Activated CD4-positive, alpha-beta T cell treated with anti-CD3 and anti-CD28 coated beads, Interleukin-2, amount 10 ng/mL, durations not matched to agents 7 days and 5 days (primary cell): Measurements from ENCODE around the gene RGL4. TPM values are rescaled to one million over a fixed set of nuclear protein-coding genes. Genes with fewer than 3 reads are reported as not detected.
"Not testable (repeated sequence)": the region's sequence is repeated elsewhere in the genome, so short reads cannot be mapped to it uniquely, and the experiment has no call there.

Experiments
- CTCF ChIA-PET: fragments of 350-600 bp; sonication (Branson Sonifier 250); formaldehyde crosslinking; loops from one replicate; lab custom pipeline; 2021; ENCODE audit warnings: antibody characterized with exemption; lab: Charles Lee
- POLR2A ChIA-PET: fragments of 350-600 bp; sonication (Branson Sonifier 250); formaldehyde crosslinking; loops from one replicate; lab custom pipeline; 2021; ENCODE audit warnings: antibody characterized with exemption; lab: Charles Lee
- DNase-seq: peaks from one replicate; pipeline ENCODE4 v3.0.0-alpha.2; 2020
- H3K27ac Mint-ChIP-seq: one replicate; pipeline ENCODE4 v1.8.0; 2021; ENCODE audit warnings: mild to moderate bottlenecking, moderate library complexity, mixed read lengths
- H3K27me3 Mint-ChIP-seq: one replicate; pipeline ENCODE4 v1.8.0; 2021; ENCODE audit warnings: mixed read lengths
- H3K36me3 Mint-ChIP-seq: one replicate; pipeline ENCODE4 v1.8.0; 2021; ENCODE audit warnings: low read depth, mixed read lengths
- H3K4me1 Mint-ChIP-seq: one replicate; pipeline ENCODE4 v1.8.0; 2021; ENCODE audit warnings: mixed read lengths
- H3K4me3 Mint-ChIP-seq: one replicate; pipeline ENCODE4 v1.8.0; 2021; ENCODE audit warnings: mild to moderate bottlenecking, moderate library complexity, mixed read lengths
- H3K9me3 Mint-ChIP-seq: one replicate; pipeline ENCODE4 v1.8.0; 2021; ENCODE audit warnings: mixed read lengths
- total RNA-seq, 2 experiments: library from RNA; stranded (reverse); gene quantifications; one replicate each; pipeline ENCODE4 v1.2.3, GENCODE V29; 2021

The RGL4 gene
- total RNA-seq, 2 experiments from 2014 or later, result 29.1 to 30.1 TPM

DNA sequence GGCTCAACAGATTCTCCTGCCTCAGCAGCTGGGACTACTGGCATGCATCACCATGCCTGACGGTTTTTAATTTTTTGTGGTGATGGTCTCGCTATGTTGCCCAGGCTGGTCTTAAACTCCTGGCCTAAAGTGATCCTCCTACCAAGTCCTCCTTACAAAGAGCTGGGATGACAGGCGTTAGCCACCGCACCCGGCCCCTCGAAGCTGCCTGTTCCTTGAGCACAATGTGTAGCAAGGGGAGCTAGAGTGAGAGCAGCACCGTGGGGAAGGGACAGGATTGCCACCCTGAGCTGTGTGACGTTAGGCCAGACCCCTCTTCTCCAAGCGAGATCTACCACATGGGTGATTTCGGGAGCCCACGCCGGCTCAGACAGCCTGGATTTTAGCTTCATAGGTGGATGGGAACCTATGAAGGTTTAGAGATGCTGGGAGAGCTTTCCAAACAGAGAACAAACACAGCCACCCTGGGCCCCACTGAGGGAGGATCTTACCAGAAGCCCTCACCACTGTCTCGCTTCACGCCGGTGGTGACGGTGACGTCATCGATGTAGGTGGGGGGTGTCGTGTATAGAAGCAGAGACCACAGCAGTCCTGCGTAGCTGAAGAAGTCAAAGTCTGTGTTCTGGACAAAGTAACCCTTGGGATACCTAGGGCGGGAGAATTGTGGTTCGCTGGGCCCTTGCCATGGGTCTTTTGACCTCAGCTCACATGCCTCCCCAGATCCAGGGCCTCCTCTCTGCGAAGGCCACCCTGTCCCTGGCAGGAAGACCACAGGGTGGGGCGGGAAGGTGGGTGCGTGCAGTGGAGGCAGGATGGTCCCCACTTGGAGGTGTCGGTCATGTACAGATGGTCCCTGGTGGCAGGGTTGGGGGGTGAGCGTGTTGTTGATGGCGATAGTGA, 23.1 kb downstream of the RGL4 start:
- POLR2A ChIA-PET, result interaction anchor here (0.6 kb wide), 1 partner anchor 275 kb away, joined by 3 read pairs; no protein-coding TSS in a partner anchor

DNA sequence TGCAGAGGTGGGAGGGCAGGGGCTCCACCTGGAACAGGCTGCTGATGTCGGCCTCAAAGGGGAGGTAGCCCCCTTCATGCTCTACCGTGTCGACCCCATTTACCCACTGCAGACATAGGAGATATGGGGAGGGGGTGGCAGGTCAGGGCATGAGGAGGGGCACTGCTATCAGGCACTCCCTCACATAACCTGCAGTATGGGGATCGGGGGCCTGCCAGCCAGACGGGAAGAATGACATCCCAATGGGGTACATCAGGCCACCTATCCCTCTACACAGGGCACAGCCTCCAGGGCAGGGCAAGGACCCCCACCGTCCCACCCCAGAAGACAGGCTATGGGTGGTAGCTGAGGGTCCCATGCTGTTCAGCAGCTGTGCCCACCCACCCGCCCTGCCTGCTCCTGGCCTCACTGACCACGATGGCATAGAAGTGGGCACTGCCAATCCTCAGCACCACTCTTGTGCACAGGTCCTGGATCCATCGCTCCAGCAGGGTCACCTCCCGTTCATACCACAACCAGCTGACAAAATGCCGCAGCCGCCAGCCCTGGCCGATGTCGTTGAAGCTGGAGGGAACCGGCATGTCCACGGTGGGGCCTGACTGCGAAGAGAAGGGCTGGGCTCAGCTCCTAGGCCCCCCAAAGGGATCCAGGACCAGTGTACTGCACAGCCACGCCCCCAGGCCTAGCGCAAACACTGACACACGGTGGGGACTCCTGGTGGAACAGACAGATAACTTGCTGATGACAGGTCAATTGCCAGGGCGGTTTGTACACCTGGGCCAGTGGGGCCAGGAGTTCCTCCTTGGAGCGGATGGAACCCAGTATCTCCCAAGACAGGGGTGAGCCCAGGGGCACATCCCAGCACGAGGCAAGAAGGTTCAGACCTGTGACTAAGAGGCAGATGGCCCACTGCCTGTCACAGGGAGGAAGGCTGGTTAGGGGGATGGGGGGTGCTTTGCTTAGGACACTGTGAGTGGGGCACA, 24.1 kb downstream of the RGL4 start:
- Mint-ChIP-seq H3K9me3 (no peaks in the 10 kb centered on the region), H3K4me3 (peak overlapping the region; percentile 77)
- CTCF ChIA-PET, result interaction anchor here (1.1 to 1.7 kb wide), 2 partner anchors 15 to 20 kb away, joined by 3 to 5 read pairs; no protein-coding TSS in a partner anchor

More for the DNA sequence above, 23.1 kb downstream of the RGL4 start:
- H3K9me3 Mint-ChIP-seq, result no peaks in the 10 kb centered on the region
- peaks cover 43% of the 10 kb centered on the region for H3K36me3 Mint-ChIP-seq
- peaks cover 46% of the 10 kb centered on the region for H3K4me1 Mint-ChIP-seq
- H3K27me3 Mint-ChIP-seq, result no peaks in the 10 kb centered on the region
- CTCF ChIA-PET, result interaction anchor here (0.6 to 1.9 kb wide), 5 partner anchors 10 to 409 kb away, joined by 3 to 5 read pairs (median 4); no protein-coding TSS in a partner anchor
- H3K4me3 Mint-ChIP-seq, result no peak overlapping the region
- H3K27ac Mint-ChIP-seq, result peak overlapping the region; percentile 50
- no peak for DNase-seq

DNA sequence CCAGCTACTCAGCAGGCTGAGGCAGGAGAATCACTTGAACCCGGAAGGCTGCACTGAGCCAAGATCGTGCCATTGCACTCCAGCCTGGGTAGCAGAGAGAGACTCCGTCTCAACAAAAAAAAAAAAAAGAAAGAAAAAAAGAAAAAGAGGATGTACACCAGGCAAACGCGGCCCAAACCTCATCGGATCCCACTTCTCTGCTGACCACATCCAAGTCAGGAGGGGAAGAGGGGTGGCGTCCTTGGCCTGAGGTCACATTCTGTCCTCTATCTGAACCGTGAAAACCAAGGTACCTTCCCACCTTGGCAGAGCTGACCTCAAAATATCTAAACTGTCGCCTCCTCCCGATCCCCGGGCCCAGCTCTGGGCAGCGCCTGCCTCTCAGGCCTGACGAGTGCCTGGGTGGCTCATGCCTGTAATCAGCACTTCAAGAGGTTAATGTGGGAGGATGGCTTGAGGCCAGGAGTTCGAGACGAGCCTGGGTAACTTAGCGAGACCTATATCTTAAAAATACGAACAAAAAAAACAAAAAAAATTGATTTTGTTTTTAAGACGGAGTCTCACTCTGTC, 25.1 kb downstream of the RGL4 start:
- Mint-ChIP-seq H3K4me1 (peaks cover 28% of the 10 kb centered on the region), H3K36me3 (peaks cover 23% of the 10 kb centered on the region), H3K4me3 (peak overlapping the region; percentile 77), H3K9me3 (no peaks in the 10 kb centered on the region), H3K27me3 (no peaks in the 10 kb centered on the region), H3K27ac (peak overlapping the region; percentile 85)
- ChIA-PET POLR2A (interaction anchor here (0.6 kb wide), 1 partner anchor 17 kb away, joined by 9 read pairs; no protein-coding TSS in a partner anchor), CTCF (interaction anchor here (0.6 to 1.1 kb wide), 2 partner anchors 8 to 16 kb away, joined by 3 read pairs; no protein-coding TSS in a partner anchor)
- no peak for DNase-seq

More for the DNA sequence above, 24.1 kb downstream of the RGL4 start:
- POLR2A ChIA-PET, result interaction anchor here (0.6 kb wide), 1 partner anchor 16 kb away, joined by 9 read pairs; no protein-coding TSS in a partner anchor
- Mint-ChIP-seq H3K27me3 (no peaks in the 10 kb centered on the region), H3K27ac (peak overlapping the region; percentile 74), H3K36me3 (peaks cover 33% of the 10 kb centered on the region), H3K4me1 (peaks cover 37% of the 10 kb centered on the region)
- no peak for DNase-seq

DNA sequence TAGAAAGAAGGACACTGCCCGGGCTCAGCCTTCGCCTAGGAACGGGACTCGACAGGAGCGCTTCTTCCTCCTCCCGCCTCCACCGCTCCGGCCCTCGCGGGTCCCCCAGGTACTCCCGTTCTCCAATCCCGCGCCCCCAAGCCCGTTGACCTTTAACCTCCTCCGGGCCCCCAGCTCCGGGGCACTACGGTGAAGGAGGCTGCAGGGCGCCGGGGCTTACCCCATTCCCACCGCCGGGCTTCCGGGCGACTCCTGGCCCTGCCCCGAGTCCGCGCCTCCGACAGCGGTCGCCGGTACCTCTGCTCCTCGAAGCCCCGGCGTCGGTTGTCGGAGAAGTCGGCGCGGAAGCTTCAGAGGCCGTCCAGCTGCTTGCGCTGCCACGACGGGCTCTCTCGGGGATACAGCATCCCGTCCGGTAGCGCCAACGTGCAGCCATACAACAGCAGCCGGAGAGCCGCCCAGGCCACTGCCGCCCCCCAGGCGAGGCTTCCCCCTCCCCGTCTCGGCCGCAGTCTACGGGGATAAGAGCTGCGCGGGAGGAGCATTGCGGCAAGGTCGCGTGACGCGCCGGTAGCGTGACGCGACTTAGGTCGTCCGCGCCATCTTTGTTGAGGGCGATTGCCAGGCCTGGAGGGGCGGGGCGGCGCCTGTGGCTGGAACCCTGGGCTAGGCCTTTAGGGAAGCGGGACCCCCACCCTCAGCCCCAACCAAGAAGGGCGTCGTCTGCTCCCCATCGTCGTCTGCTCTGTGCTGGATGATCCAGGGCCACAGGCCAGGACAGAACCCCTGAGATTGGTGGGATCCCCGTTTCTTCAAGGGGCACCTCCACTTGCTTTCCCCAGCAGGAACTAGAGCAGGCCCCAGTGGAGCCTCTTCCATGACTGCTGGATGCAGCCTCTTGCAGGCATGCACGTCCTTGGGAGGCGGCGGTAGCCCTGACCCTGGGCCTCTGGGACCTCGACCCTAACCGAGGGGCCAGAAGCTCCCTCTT, 26.3 kb downstream of the RGL4 start:
- H3K4me3 Mint-ChIP-seq, result peak overlapping the region; percentile 77
- POLR2A ChIA-PET, result interaction anchor here (0.8 kb wide), 1 partner anchor 21 kb away, joined by 3 read pairs; no protein-coding TSS in a partner anchor

DNA sequence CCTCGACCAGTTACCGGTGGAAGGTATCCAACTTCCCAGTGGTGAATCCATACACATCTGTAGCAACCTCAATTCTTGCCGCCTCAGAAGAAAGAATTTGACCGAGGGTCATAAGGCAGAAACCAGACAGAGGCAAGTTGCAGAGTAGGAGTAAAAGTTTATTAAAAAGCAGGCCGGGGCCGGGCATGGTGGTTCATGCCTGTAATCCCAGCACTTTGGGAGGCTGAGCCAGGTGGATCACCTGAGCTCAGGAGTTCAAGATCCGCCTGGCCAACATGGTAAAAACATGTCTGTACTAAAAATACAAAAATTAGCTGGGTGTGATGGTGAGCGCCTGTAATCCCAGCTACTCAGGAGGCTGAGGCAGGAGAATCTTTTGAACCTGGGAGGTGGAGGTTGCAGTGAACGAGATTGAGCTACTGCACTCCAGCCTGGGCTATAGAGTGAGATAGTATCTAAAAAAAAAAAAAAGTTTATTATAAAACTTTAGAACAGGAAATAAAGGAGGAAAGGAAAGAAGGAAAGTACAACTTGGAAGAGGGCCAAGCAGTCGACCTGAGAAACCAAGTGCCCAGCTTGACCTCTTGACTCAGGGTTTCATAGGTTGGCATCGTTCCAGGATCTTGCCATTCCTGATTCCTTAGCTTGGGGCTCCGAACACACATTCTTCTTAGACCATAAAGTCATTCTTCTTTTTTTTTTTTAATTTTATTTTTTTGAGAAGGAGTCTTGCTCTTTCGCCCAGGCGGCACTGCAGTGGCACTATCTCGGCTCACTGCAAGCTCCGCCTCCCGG, 27.8 kb downstream of the RGL4 start:
- peaks cover 3% of the 10 kb centered on the region for H3K27me3 Mint-ChIP-seq
- no peaks in the 10 kb centered on the region for H3K9me3 Mint-ChIP-seq
- POLR2A ChIA-PET, result no interaction called here
- peaks cover 21% of the 10 kb centered on the region for H3K4me1 Mint-ChIP-seq
- no peak for DNase-seq
- H3K27ac Mint-ChIP-seq, result no peak overlapping the region
- CTCF ChIA-PET, result interaction anchor here (0.7 to 0.9 kb wide), 2 partner anchors 10 to 47 kb away, joined by 3 to 4 read pairs; no protein-coding TSS in a partner anchor
- H3K36me3 Mint-ChIP-seq, result peaks cover 10% of the 10 kb centered on the region
- no peak overlapping the region for H3K4me3 Mint-ChIP-seq

More for the DNA sequence above, 26.3 kb downstream of the RGL4 start:
- peak; percentile 85 for DNase-seq
- peaks cover 21% of the 10 kb centered on the region for H3K4me1 Mint-ChIP-seq
- H3K36me3 Mint-ChIP-seq, result peaks cover 16% of the 10 kb centered on the region
- H3K27ac Mint-ChIP-seq, result peak overlapping the region; percentile 85
- CTCF ChIA-PET, result interaction anchor here (0.6 to 0.8 kb wide), 3 partner anchors 7 to 115 kb away, joined by 3 read pairs; no protein-coding TSS in a partner anchor
- no peaks in the 10 kb centered on the region for H3K9me3 Mint-ChIP-seq
- peaks cover 3% of the 10 kb centered on the region for H3K27me3 Mint-ChIP-seq

DNA sequence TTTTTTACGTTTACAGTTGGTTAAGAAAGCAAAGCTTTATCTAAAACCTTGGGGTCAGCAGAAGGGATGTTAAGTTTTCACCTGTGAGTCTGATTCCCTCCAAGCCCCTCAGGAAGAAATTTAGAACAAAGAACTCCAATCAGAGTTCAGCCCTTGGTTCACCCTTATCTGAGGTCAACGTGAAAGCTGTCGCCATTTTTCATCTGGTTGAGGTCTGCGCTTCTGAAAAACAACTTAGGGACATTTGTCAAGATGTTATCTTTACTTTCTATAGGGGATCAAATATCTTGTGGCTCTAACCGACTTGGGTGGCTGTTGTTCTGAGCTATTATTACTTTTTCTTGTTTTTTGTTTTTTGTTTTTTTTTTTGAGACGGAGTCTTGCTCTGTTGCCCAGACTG, 30.0 kb downstream of the RGL4 start:
- Mint-ChIP-seq H3K9me3 (no peaks in the 10 kb centered on the region), H3K4me3 (no peak overlapping the region), H3K27me3 (peaks cover 5% of the 10 kb centered on the region), H3K4me1 (peaks cover 7% of the 10 kb centered on the region), H3K36me3 (no peaks in the 10 kb centered on the region), H3K27ac (no peak overlapping the region)
- DNase-seq, result no peak
- ChIA-PET CTCF (no interaction called here), POLR2A (no interaction called here)

DNA sequence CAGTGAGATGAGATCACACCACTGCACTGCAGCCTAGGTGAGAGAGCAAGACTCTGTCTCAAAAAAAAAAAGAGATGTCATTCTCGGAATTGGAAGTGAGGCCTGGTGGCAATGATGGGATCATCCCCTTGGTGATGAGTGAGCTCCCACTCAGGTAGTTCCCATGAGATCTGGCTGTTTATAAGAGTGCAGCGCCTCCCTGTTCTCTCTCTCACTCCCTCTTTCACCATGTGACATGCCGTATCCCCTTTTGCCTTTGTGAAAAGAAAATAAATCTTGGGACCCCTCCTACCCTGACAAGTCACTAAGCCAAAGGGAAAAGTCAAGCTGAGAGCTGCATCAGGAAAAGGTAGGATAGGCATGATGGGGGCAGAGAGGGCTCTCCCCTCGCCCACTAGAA, 31.3 kb downstream of the RGL4 start:
- ChIA-PET POLR2A (no interaction called here), CTCF (interaction anchor here (0.7 kb wide), 1 partner anchor 45 kb away, joined by 3 read pairs; no protein-coding TSS in a partner anchor)
- H3K36me3 Mint-ChIP-seq, result no peaks in the 10 kb centered on the region
- DNase-seq, result no peak
- no peaks in the 10 kb centered on the region for H3K9me3 Mint-ChIP-seq
- H3K27me3 Mint-ChIP-seq, result peaks cover 7% of the 10 kb centered on the region
- H3K27ac Mint-ChIP-seq, result no peak overlapping the region
- H3K4me1 Mint-ChIP-seq, result peaks cover 5% of the 10 kb centered on the region
- no peak overlapping the region for H3K4me3 Mint-ChIP-seq

DNA sequence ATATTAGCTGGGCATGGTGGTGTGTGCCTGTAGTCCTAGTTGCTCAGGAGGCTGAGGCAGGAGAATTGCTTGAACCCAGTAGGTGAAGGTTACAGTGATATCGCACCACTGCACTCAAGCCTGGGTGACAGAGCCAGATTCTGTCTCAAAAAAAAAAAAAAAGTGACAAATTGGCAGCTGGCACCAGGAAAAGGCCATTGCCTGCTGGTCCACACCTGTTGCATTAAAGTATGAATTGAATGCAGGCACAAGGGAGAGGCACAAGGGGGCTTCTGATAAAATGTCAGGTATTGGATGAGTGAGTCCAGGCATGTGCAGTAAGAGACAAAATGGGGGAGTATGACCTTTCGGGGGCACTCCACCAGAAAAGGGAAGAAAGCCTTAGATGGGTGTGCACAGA, 31.9 kb downstream of the RGL4 start:
- Mint-ChIP-seq H3K27me3 (peaks cover 7% of the 10 kb centered on the region), H3K4me1 (no peaks in the 10 kb centered on the region), H3K27ac (no peak overlapping the region), H3K36me3 (no peaks in the 10 kb centered on the region), H3K4me3 (no peak overlapping the region), H3K9me3 (no peaks in the 10 kb centered on the region)
- ChIA-PET POLR2A (no interaction called here), CTCF (interaction anchor here (0.6 to 0.7 kb wide), 2 partner anchors 25 to 46 kb away, joined by 3 read pairs; no protein-coding TSS in a partner anchor)
- no peak for DNase-seq

DNA sequence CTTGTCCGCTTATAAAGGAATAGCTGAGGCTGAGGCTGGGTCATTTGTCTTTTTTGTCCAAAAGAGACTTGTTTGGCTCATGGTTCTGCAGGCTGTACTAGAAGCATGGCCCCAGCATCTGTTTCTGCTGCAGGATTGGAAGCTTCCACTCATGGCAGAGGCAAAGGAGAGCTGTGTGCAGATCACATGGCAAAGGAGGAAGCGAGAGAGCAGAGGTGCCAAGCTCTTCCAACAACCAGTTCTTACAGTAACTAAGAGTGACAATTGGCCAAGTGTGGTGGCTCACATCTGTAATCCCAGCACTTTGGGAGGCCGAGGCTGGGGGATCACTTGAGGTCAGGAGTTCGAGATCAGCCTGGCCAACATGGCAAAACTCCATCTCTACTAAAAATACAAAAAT, 37.3 kb downstream of the RGL4 start:
- H3K27ac Mint-ChIP-seq, H3K27me3 Mint-ChIP-seq, H3K36me3 Mint-ChIP-seq, H3K4me3 Mint-ChIP-seq, POLR2A ChIA-PET, H3K4me1 Mint-ChIP-seq, H3K9me3 Mint-ChIP-seq, DNase-seq: not testable (repeated sequence)
- CTCF ChIA-PET, result interaction anchor here (0.9 to 1.7 kb wide), 3 partner anchors 11 to 18 kb away, joined by 3 to 4 read pairs (median 3); no protein-coding TSS in a partner anchor

DNA sequence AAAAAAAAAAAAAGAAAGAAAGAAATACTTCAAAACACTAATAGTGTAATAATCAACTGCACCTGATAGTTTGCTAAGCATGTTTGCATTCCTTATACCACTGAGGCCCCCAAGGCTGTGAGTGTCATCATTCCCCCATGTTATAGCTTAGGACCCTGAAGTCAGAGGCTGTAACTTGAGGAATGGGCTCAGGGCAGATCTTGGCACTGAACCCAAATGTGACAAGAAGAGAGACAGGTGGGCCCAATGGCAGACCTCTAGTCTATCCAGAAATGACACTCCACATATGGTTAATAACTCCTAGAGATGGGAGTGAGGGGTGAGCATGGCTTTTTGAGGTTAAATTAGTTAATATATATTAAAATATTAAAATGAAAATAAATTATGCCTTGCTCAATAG, 46.9 kb downstream of the RGL4 start:
- ChIA-PET CTCF (interaction anchor here (0.6 to 1.1 kb wide), 4 partner anchors 9 to 813 kb away, joined by 3 read pairs; partner anchors contain the start of gene MIF), POLR2A (no interaction called here)
- Mint-ChIP-seq H3K27me3 (no peaks in the 10 kb centered on the region), H3K27ac (no peak overlapping the region), H3K36me3 (no peaks in the 10 kb centered on the region), H3K4me3 (no peak overlapping the region), H3K4me1 (peaks cover 3% of the 10 kb centered on the region), H3K9me3 (no peaks in the 10 kb centered on the region)
- no peak for DNase-seq
